Osteoblast (primary cell): ENCODE results near the gene PHYHIPL. TPM values are rescaled to one million over a fixed set of nuclear protein-coding genes. Genes with fewer than 3 reads are reported as not detected.
"Not testable (repeated sequence)": the region's sequence is repeated elsewhere in the genome, so short reads cannot be mapped to it uniquely, and the experiment has no call there.

Source experiments
- DNase-seq: peaks from one replicate; pipeline ENCODE4 v3.0.0; 2011; ENCODE audit warnings: low spot score, mixed read lengths; ENCODE audit not compliant: insufficient read length; ENCODE audit errors: missing footprints
- H2AFZ ChIP-seq: 2 replicates; pipeline ENCODE4 v1.6.0; 2011; ENCODE audit warnings: mild to moderate bottlenecking, low read length
- H3K27ac ChIP-seq: 2 replicates; pipeline ENCODE4 v1.5.1; 2011; ENCODE audit warnings: mild to moderate bottlenecking, low read depth, low read length, moderate library complexity
- H3K27me3 ChIP-seq: 2 replicates; pipeline ENCODE4 v1.6.0; 2012; ENCODE audit warnings: mild to moderate bottlenecking, control low read depth, inconsistent platforms, low read length, moderate library complexity; ENCODE audit not compliant: insufficient read depth
- H3K36me3 ChIP-seq: 2 replicates; pipeline ENCODE4 v1.5.1; 2011; ENCODE audit warnings: mild to moderate bottlenecking, low read length, control low read depth, moderate library complexity; ENCODE audit not compliant: insufficient read depth
- H3K4me1 ChIP-seq: 2 replicates; pipeline ENCODE4 v1.5.1; 2011; ENCODE audit warnings: mild to moderate bottlenecking, low read length, control low read depth, moderate library complexity; ENCODE audit not compliant: insufficient read depth
- H3K4me2 ChIP-seq: 2 replicates; pipeline ENCODE4 v1.6.0; 2011; ENCODE audit warnings: mild to moderate bottlenecking, low read length; ENCODE audit not compliant: insufficient read depth
- H3K4me3 ChIP-seq: fragments of 200-600 bp; sonication (generic); 3 replicates; pipeline ENCODE4 v1.5.1; 2012; ENCODE audit warnings: mild to moderate bottlenecking, low read length, inconsistent platforms; ENCODE audit not compliant: insufficient read depth
- H3K79me2 ChIP-seq: 2 replicates; pipeline ENCODE4 v1.6.0; 2012; ENCODE audit warnings: mild to moderate bottlenecking, low read length, control low read depth, inconsistent platforms; ENCODE audit not compliant: insufficient read depth
- H3K9me3 ChIP-seq: 2 replicates; pipeline ENCODE4 v1.5.1; 2011; ENCODE audit warnings: low read depth, low read length, control low read depth
- H4K20me1 ChIP-seq: 2 replicates; pipeline ENCODE4 v1.6.0; 2012; ENCODE audit warnings: mild to moderate bottlenecking, low read length, control low read depth; ENCODE audit not compliant: insufficient read depth
- CTCF ChIP-seq: IDR thresholded peaks from 2 replicates; pipeline ENCODE4 v1.5.1; 2011; ENCODE audit warnings: mild to moderate bottlenecking, low read depth, low read length, moderate library complexity; ENCODE audit errors: extremely low read depth
- total RNA-seq: library from RNA; depleted of rRNA; stranded (reverse); fragments of >200 nt; gene quantifications from 2 replicates; pipeline ENCODE4 v1.2.3, GENCODE V29; 2012

The PHYHIPL gene
- total RNA-seq, 1 donor, result not detected

GRCh38 chr10:59214160-59214559, 37.7 kb downstream of the PHYHIPL start:
- Histone ChIP-seq H3K79me2 (no peaks in the 10 kb centered on the region), H3K27me3 (peaks cover 10% of the 10 kb centered on the region), H3K4me2 (no peak overlapping the region), H3K4me3 (no peak overlapping the region), H3K9me3 (no peaks in the 10 kb centered on the region), H3K27ac (no peak overlapping the region), H3K4me1 (no peaks in the 10 kb centered on the region), H4K20me1 (no peaks in the 10 kb centered on the region), H2AFZ (no peak overlapping the region), H3K36me3 (no peaks in the 10 kb centered on the region)
- no peak for DNase-seq
- TF ChIP-seq CTCF, result no peak

- no peaks in the 10 kb centered on the region for H3K36me3 ChIP-seq
- no peak overlapping the region for H3K4me2 ChIP-seq
- H3K27me3 ChIP-seq, result peaks cover 10% of the 10 kb centered on the region
- H3K9me3 ChIP-seq, result no peaks in the 10 kb centered on the region
- no peaks in the 10 kb centered on the region for H3K4me1 ChIP-seq
- no peaks in the 10 kb centered on the region for H3K79me2 ChIP-seq
- no peak overlapping the region for H3K27ac ChIP-seq
- no peak overlapping the region for H2AFZ ChIP-seq
- H3K4me3 ChIP-seq, result no peak overlapping the region
- no peak for DNase-seq
- TF ChIP-seq CTCF, result no peak
- no peaks in the 10 kb centered on the region for H4K20me1 ChIP-seq
Observed at GRCh38 chr10:59216178-59216869, 39.9 kb downstream of the PHYHIPL start.

- TF ChIP-seq CTCF, result no peak
- DNase-seq, result no peak
- H3K36me3 ChIP-seq, result no peaks in the 10 kb centered on the region
- no peaks in the 10 kb centered on the region for H3K4me1 ChIP-seq
- no peaks in the 10 kb centered on the region for H3K27me3 ChIP-seq
- no peak overlapping the region for H3K4me3 ChIP-seq
- H2AFZ ChIP-seq, result no peak overlapping the region
- H3K4me2 ChIP-seq, result no peak overlapping the region
- H3K9me3 ChIP-seq, result no peaks in the 10 kb centered on the region
- no peaks in the 10 kb centered on the region for H4K20me1 ChIP-seq
- no peaks in the 10 kb centered on the region for H3K79me2 ChIP-seq
- no peak overlapping the region for H3K27ac ChIP-seq
Observed at GRCh38 chr10:59222788-59223187, 46.3 kb downstream of the PHYHIPL start.

GRCh38 chr10:59223597-59223996, 47.2 kb downstream of the PHYHIPL start:
- H2AFZ ChIP-seq, DNase-seq, H3K4me2 ChIP-seq, H3K36me3 ChIP-seq, H3K9me3 ChIP-seq, H3K79me2 ChIP-seq, H3K27ac ChIP-seq, H3K4me1 ChIP-seq, H4K20me1 ChIP-seq, H3K4me3 ChIP-seq, H3K27me3 ChIP-seq: not testable (repeated sequence)
